ENCODE results near the gene DPP4.

DNA sequence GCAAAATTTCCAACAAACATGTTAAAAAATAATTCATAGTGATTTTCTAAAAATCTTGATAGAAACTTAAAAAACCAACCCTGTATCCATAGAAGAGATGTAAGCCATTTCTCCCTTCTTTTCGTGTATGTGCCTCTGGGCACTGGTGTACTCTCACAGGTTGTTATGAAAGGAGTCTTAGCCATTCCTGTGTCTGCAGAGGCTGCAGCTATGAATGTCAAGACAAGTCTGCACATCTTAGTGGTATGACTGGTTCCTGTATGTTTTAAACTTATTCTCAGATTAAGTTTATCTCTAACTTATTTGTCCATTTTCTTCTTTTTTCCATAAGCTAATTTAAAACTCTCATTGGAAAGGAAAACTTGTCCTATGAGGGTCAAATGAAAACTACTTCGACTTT, 84.0 kb downstream of the DPP4 start:
- TF ChIP-seq, protein P1, sequence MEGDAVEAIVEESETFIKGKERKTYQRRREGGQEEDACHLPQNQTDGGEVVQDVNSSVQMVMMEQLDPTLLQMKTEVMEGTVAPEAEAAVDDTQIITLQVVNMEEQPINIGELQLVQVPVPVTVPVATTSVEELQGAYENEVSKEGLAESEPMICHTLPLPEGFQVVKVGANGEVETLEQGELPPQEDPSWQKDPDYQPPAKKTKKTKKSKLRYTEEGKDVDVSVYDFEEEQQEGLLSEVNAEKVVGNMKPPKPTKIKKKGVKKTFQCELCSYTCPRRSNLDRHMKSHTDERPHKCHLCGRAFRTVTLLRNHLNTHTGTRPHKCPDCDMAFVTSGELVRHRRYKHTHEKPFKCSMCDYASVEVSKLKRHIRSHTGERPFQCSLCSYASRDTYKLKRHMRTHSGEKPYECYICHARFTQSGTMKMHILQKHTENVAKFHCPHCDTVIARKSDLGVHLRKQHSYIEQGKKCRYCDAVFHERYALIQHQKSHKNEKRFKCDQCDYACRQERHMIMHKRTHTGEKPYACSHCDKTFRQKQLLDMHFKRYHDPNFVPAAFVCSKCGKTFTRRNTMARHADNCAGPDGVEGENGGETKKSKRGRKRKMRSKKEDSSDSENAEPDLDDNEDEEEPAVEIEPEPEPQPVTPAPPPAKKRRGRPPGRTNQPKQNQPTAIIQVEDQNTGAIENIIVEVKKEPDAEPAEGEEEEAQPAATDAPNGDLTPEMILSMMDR (IDR thresholded peaks at IDR 0.05; ENCODE audit: low read length): no peak
- TF ChIP-seq EZH2phosphoT487 (IDR thresholded peaks at IDR 0.05; ENCODE audit: low read length) (no peak), EZH2 (optimal IDR thresholded peaks at IDR 0.05; ENCODE audit: low read depth, low read length) (no peak)

All from MM.1S (cell line).